HG03575 (cell line): Measurements from ENCODE around the gene ANKS6.

ENCODE experiments used
- ATAC-seq: cut with Tn5 transposase; IDR thresholded peaks from one replicate; pipeline ENCODE4 v1.9.1; 2021; ENCODE audit not compliant: unreplicated experiment, insufficient number of reproducible peaks, low FRiP score; ENCODE audit errors: extremely low read depth

Gene ANKS6

DNA sequence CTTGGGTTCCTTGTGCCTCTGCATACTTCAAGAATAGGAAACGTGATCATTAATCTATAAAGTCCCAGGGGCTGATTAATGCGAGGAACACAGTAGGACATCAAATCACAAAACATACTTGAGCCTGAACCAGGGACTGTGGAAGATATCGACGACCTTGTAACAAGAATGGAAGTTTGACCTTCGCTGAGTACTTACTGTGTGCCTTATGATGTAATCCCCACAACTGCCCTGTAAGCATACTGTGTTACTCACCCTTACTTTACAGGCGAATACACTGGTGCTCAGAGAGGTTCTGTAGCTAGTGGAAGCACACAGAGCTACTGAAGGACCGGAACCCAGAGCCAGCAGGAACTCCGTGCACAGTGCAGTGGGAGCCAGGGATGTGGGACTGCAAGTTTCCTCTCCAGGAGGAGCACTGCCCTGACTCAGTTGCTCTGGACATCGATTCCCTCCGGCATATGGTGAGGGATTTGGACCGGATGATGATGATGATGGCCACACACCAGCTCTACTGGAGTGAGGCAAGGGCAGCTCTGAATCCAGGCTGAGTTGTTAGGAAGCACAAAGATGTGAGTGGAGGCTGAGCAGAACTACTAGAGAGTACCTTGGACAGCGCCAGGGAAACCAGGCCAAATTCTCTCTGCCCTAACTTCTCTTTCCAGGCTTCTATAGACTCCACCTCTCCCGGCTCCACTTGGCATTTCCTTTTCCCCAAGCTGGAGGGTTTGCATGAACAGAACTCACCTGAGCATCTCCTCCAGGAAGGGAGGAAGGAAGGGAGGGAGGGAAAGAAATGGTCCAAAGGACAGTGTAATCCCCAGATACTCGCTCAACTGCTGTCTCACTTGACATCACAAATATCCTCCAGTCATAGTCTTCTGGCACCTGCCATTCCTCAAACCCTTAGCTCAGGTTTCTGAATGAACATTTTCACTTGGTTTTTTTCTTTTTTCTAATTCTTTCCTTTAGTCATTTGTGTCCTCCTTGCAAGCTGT is 86.1 kb downstream of the ANKS6 start:
- ATAC-seq, result no peak

DNA sequence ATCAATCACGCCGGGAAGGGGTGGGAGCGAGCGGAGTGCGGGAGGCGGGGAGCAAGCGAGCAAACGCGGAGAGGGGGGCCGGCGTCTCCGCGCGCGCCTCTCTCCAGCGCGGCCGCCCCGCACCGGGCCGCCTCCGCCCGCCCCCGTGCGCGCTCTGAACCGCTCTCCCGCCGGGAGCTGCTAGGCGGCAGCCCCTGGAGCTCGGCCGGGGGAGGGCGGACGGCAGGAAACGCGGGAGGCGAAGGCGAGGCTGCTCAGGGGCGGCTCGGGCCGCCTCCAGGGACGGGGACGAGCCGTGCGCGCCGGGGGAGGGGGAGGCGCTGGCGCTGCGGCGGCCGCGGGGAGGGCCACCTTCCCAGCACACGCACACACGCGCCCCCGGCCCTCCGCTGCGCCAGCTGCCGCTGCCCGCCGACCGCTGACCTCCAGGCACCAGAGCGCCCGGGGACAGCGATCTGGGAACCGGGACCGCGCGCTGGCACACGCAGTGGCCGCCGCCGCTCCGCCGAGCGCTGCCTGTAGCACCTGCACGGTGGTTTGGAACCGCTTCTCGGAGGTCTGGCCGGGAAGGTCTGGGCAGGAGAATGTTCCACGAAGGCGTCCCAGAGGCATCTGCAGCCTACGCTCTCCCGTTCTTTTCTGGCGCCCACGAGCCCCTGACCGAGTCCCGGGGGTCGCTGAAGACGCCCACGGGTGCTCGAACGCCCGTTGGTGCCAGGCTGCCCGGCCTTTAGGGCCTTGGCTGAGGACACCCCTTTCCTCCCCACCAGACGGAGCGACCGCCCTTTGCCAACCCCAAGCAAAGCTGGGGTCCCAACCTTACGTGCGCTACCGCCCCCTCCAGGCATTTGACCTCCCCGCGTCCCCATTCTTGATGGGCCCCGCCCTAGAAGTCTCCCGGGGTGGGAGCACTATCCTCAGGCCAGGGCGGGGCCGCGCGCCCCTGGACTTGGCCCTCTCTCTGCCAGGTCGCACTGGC is 87.1 kb downstream of the ANKS6 start, which contains the start of gene GABBR2:
Gene GABBR2, minus strand, starts transcription at position 3 of the 979 bp plus-strand sequence. CDS start 198 bp downstream, outside the sequence.
- ATAC-seq, result no peak

DNA sequence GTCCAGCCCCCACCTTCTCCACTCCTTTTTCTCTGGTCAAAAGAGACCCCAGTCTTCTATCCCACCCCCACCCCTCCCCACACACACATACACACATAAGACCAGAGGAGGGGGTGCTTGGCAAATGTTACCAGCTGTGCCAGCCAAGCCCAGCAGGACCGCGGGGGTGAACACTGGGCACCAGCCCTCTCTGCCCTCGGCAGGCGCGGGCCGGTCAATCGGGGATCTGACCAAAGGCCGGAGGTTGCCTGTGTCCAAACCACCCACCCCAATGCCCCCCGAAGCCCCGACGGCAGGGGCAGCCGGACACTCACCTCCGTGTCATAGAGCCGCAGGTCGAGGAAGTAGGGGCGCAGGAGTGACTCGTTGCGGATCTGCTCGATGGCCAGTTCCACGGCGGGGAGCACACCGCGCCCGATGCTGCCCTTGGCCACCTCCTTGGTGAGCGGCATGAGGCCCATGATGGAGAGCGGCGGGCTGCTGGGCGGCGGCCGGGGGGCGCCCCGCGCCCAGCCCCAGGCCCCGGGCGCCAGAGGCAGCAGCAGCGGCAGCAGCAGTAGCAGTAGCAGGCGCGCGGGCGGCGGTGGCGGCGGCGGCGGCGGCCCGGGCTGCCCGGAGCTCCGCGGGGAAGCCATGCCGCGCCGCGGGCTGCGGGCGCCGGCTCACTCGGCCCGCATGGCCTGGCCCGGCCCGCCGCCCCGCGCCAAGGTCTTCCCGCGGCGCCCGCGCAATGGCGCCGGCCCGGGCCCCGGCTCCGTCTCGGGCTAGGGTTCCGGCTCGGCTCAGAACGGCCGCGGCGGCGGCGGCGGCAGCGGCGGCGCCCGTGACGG is 88.0 kb downstream of the ANKS6 start:
- no peak for ATAC-seq

DNA sequence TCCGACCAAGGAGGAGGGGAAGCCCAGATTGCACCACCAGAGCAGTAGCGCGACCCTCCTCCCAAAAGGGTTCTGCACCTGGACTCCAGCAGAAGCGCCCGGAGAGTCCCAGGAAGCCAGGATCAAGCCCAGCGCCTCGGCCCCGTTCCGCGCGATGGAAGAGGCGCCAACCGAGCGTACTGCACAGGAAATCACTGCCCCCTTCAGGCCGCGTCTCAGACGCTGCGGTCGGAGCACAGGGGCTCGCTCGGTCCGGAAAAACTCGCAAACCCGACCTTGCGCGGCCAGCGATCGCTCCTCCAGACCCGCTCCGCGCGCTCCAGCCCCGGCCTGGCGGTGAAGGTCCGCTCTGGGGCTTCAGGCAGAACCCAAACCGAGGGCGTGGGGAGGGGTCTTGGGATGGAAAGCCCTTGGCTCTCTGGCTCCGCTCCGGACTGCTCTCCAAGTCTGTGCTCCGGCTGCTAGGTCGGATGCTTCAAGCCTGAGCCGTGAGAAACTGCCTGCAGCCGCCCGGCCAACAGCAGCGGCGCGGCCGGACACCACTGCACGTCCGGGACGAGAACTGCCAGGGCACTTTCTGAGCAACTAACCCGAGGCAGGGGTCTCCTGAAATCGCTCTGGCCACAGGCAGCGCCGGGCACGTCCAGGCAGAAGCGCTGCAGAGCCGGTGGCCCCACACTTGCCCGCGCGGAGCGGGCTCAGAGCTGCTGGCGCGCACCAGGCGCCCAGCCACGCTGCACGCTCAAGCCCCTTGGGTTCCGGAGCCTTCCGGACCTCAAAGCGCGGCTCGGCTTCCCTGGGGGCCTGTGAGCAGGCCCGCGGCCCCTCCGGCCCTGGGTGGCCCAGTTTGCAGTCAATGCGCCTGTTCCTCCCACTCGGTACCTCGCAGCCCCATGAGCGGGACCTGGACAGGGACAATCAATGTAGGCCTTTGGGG is 88.9 kb downstream of the ANKS6 start:
- ATAC-seq, result no peak

DNA sequence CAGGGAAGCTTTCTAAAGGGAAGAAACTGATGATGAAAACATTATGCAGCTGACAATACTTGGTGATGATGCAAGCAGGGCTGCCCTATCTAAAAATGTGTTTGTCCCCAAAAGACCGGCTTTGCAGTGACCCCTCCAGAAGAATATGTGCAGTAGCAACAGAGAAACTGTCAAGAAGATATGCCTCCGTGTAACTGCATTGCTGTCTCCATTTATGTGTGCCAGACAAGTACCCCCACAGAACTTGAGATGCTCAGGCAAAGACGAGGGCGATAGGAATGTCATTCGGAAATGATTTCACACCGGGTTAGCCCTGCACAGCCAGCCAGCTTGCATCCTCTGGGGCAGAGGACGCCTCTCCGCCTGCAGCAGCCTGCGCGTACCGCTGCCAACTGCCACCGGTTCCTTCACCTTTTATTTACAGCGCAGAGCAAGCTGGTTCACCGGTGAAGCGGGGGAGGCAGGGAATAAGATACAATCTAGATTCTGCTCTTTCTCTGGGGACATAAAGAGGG is 89.6 kb downstream of the ANKS6 start:
- ATAC-seq, result no peak

DNA sequence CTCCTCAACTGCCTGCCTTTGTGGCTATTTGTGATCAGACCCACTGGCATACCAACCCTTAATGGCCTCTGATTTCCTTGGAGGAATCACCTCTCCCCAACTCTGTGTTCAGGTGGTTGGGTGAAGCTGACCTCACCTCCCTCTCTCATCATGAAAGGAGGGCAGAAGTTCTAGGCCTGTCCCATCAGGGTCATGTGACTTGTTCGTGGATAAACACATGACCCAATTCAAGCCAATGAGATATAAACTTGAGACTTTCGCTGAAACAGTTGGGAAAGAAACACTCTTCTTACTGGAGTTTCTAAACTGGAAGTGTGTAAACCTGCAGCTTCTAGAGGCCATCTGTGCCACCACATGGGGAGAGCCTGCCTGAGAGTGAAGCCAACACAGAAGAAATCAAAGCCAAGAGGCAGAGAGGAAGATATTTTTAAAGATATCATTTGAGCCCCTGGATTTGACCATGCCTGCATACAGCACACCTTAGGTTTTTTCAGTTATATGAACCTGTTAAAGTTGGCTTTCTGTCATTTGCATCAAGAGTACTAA is 93.4 kb downstream of the ANKS6 start:
- no peak for ATAC-seq

DNA sequence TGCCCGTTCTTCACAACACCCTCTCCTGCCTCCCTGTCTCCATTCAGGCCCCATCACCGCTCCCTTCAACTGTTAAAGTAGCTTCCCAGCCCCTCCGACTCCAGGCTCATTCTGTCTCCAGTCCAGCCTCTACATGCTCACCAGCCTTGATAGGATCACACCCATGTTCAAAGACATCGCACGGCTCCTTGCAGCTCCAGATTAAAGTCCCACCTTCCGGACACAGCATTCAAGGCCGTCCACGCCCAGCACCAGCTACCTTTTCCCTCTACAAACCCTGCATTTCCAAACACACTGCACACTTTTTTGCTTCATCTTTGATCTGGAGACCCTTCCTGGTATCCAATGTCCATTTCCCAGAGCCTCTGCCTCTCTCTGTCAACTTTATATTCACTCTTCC is 94.0 kb downstream of the ANKS6 start:
- no peak for ATAC-seq

DNA sequence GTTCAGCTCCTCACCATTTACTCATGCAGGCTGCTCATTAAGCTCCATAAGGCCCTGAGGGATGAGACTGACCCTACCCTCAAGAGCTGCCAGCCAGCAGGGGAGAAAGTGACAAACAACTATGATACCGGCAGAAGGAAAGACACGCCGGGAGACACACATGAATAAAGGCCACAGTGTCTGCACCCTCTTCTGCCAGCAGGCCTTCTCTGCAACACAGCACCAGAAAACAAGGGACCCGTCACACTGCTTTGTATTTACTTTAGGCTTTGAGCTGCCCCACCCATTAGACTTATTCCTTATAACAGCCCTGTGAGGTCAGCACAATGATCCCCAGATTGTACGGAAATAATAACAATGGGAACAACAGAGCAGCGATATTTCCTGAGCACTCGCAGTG is 94.8 kb downstream of the ANKS6 start:
- no peak for ATAC-seq

DNA sequence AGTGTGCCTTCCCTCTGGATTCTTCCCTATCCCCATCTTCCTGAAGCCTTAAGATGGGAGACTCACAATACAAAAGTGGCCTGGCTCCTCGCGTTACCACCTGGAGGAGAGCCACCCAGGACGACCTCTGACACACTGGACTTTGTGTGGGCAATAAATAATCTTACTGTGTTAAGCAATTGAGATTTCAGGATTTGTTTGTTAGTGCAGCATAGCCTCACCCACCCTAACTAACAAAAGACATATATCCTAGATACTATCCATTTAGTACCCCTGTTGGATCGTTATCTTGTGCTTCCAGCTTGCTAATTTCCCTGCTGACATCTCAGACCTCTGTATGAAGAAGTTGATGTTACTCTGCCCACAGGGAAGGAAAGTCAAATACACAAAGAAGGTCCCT is 95.6 kb downstream of the ANKS6 start:
- no peak for ATAC-seq

DNA sequence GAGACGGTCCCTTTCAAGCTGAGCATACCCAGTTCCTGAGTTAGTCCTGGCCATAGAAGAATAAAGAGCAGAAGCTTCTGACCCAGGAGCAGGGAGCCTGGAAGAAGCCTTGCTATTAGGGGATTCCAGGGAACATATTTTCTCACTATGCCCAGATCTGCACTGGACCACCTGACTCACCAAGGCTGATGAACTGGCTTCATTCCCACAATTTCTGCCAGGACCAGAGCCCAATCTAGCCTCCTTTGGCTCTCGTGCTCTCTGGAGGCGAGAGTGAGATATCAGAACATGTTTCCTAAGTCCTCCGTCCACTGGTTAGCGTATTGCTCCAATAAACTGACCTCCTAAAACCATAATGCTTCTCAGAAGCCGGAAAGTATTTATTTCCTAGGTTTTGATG is 97.5 kb downstream of the ANKS6 start:
- no peak for ATAC-seq

DNA sequence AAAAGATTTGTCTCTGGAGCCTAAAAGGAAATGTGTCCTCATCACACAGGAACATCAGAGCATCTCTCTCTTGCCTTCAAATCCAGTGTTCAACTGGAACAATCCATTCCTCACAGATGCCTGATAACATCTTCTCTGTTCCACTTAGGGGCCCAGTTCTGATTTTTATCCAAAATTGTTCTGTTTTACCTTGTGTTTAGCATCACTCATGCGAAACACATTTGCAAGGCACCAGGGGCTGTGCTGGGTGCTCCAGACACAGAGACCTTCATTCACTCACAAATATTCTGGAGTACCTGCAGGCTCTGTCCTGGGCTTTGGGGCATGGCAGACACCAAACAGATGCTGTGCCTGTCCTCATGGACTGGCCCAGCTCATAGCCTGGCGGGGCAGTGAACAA is 101.4 kb downstream of the ANKS6 start:
- ATAC-seq, result no peak

DNA sequence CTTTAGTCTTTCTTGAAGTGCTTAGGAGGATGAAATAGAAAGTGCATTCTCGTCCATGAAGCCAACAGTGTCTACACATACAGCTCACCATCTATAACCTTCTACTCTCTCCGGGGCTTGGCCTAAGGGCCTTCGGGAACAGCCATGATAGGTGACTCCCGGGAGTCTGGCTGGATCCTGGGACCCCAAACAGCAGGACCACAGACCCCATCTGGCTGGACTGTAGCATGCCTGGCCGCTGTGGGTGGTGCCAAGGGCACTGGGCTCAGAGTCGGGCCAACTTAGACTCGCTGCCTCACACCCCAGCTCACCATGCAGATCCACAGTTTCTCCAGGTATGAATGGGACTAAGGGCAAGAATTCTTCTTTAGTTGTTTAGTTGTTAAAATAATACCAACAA is 104.0 kb downstream of the ANKS6 start:
- no peak for ATAC-seq

DNA sequence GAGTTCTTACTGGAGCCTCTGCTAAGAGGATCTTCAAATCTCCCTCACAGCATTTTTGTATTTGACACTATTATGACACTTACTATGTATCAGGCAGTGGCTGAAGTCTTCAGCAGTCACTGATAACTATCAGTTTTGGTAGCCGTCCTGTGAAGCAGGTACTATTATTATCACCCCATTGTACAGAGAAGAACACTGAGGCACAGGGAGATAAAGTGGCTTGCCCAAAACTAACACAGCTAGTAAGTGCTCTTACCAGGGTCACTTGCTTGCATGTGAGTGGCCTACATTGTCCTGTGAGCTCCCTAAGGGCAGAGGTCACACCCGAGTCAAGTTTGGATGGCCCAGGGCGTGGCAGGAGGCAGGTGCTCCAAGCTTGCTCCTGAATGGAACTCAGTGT is 104.5 kb downstream of the ANKS6 start:
- ATAC-seq, result no peak

DNA sequence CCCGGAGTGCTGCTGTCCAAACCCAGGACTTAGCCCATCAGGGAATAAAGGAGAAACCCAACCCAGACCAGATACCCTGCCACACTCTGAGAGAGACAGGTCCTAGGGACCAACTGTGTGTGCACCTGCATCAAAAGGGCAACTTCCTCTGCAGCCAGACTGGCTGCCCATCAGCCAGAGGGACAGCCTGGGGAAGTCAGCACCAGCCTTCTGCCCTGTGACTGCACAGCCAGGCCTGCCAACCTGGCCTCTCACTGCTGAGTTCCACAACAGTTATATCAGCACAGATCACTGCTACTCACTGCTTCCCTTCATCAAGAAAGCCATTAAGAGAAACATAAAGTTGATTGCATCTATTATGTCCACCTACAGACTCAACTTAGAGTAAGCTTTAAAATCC is 105.7 kb downstream of the ANKS6 start:
- no peak for ATAC-seq

DNA sequence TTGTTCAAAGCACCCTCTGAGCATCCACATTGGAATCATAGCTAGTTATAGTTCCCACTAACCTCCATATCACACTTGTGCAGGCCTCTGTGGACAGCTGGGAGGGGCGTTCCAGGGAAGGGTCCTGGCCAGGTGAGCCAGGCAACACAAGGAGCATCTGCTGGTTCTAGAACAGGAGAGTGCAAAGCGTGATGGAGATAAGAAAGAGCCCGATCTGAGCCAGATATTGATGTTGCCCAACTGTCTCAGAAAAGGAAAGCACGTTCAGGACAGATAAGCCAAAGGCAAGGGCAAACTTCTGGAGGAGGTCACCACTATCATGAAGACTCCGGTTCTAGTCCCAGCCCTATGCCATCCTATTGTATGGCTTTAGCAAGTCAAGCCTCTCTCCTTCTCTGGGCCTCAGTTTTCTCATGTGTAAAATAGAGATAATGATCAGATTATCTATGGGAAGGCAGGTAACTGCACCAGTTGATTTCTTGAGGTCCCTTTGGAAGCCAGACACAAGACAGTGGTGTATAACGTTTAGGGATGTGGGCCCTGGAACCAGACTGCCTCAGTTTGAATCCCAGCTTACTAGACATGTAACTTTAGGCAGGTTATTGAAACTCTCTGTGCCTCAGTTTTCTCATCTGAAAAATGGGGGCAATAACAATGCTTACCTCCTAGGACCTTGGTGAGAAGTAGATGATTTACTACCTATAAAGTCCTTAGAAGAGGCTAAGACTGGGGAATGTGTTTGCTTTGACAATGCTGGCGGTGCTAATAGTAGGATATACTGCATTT is 107.5 kb downstream of the ANKS6 start:
- no peak for ATAC-seq

DNA sequence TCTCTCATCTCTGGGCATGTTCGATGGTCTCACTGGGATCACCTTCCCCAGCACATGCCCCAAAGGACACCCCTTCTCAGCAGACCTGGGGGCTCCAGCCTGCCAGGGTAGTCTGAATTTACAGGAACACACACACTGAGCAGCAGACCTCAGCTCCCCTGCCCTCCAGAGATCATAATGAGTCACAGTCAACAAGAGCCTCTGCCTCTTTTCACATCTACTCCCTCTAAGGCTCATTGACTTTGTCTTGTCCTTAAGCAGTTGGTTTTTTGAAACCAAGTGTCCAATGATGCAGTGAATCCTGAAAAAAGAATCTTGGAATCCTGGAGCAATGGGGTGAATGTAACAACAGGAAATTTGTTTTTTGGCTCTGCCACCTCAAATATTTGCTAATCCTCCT is 108.4 kb downstream of the ANKS6 start:
- ATAC-seq, result no peak
